Bone marrow (tissue), 2 donors: Measurements from ENCODE around the gene SLC1A6.
"Not testable (repeated sequence)": the region's sequence is repeated elsewhere in the genome, so short reads cannot be mapped to it uniquely, and the experiment has no call there.

Source experiments
- DNase-seq, 2 donors: peaks; one replicate each; lab custom pipeline; 2025; lab: John Stamatoyannopoulos, UW

Gene SLC1A6

DNA sequence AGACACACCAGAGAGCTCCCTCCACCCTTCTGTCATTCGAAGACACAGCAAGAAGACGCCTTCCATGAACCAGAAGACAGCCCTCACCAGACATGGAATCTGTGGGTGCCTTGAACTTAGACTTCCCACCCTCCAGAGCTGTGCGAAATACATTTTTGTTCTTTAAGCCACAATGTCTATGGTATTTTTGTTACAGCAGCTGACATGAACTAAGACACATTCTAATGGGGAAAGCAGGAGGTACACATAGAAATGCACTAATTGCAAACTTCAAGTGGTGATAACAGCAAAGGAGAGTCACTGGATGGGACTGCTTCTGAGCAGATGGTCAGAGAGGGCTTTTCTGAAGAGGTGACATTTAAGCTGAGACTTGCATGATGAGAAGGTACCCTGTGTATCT, 22.2 kb downstream of the SLC1A6 start:
- DNase-seq = no peak

DNA sequence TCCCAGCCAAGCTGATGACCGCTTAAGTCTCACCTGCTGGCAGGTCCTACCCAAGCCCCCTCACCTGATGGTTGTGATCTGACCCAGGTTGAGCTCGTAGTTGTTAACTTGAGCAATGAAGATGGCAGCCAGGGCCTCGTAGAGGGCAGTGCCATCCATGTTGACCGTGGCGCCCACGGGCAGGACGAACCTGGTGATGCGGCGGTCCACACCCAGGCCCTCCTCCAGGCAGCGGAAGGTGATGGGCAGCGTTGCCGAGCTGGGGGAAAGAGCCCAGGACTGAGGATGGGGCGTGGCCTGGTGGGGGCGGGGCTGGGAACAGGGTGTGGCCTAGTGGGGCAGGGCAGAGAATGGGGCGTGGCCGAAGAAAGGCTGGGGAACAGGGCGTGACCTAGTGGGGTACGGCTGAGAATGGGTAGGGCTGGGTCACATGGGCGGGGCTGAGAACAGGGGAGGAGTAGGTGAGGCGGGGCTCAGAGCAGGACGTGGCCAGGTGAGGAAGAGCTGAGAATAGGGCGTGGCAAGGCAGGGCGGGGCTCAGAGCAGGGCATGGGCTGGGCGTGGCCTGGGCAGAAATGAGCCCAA, 25.5 kb downstream of the SLC1A6 start:
- DNase-seq = no peak

DNA sequence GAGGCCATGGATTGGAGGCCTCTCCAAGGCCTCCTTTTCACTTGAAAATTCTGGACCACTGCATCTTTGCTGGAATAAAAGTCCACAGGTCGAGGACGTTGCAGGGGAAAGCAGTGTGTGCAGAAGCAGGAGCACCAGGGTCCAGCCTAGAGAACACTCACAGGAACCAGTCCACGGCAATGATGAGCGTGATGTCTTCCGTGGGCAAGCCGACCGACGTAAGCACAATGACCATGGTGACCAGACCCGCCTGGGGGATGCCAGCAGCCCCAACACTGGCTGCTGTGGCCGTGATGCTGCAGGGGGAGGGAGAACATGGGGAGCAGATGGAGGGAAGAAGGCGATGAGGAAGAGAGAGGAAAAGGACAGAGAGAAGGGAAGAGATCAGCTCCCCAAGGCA, 26.9 kb downstream of the SLC1A6 start:
- DNase-seq = no peak

DNA sequence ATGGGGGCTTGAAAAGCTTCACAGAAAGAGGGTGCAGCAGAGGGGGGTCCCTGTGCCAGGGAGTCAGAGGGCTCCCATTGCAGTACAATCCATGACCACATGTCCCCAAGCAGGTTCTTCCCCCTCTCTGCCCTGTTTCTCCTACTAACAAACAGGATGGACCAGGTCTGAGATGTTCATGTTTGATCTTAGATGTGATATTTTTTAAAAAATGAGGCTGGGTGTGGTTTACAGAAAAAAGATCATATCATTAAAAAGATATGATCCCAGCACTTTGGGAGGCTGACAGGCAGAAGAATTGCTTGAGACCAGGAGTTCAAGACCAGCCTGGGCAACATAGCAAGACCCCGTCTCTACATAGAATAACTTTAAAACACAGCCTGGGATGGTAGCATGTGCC, 29.2 kb downstream of the SLC1A6 start:
- no peak for DNase-seq

DNA sequence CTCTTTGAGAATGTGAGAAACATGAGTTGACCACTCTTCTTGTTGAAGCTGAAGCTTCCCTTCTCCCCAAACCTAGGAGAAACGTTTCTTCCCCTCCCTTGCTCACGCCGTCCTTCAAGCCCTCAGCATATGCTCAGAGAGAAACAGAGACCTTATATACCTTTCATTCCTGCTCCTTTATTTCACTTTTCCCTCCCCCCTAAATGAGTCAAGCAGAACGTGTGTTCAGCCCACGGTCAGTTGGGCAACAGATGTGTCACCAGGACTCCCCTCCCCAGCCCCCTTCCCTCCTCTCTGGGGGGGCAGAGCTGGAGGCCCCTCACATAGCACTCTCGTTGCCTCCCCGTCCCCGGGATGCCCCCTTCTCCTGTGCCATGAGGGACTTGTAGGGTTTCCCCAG, 29.8 kb downstream of the SLC1A6 start:
- DNase-seq = no peak

DNA sequence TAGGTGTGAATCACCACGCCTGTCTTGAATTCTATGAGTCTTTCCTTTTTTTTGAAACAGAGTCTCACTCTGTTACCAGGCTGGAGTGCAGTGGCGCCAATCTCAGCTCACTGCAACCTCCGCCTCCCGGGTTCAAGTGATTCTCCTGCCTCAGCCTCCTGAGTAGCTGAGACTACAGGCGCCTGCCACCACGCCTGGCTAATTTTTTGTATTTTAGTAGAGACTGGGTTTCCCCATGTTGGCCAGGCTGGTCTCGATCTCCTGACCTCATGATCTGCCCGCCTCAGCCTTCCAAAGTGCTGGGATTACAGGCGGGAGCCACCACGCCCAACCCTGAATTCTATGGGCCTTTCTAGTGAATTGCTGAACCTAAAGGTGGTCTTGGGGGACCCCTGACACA, 30.3 kb downstream of the SLC1A6 start:
- DNase-seq = not testable (repeated sequence)

DNA sequence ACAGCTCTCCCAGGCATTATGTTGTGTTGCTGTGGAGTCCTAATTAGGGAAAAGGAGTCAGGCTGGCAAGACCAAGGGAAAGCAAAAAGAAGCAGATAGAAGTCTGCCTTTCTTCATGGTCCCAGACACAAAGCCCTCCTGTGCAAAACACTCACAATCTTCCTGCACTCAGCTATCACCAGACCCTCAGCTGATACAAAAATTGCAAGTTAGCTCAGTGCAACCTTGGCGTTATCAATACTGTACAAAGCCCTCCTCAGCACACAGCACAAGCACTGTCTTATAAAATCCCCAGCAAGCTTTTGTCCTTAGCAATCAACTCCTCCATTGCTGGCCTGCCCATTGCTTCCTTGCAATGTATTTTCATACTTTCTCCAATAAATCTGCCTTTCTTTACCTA, 35.2 kb downstream of the SLC1A6 start:
- no peak for DNase-seq

DNA sequence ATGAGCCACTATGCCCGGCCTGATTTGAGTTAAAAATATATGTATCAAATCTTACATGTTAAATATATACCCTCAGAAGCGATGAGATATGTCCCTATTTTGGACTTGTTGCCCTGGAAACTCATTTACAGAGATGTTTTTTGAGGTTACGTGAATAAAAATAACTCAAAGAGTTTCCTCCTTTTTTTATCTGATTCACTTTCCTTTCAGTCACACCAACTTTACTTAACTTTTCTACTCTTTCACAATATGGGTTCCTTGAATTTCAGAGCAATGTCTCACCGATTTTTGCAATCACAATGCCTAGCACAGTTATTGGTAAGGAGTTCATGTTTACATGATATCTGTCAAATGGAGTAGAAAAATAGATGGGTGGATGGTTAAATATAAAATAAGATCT, 36.1 kb downstream of the SLC1A6 start:
- peak in 1 of 2 donors; percentile 42 for DNase-seq

DNA sequence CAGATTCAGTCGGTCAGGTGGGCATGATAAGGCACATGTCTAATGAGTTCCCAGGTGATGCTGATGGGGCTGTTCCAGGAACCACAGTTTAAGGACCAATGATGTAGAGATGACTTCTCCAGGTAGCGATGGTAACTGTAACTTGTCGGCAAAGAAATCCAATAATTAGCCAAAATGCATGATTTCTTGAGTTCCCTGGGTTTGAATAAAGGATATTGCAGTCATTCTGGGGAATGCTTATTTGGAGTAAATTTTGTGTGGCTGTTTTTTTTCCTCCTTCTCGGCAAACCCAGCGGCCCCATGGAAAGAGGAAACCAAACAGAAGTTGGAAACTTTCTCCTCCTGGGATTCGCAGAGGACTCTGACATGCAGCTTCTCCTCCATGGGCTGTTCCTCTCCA, 38.5 kb downstream of the SLC1A6 start, which contains the start of gene OR7C2:
Gene OR7C2 (plus strand): TSS at position 301 of the 400 bp plus-strand sequence. CDS start 0 bp downstream, at position 301.
- DNase-seq = no peak

DNA sequence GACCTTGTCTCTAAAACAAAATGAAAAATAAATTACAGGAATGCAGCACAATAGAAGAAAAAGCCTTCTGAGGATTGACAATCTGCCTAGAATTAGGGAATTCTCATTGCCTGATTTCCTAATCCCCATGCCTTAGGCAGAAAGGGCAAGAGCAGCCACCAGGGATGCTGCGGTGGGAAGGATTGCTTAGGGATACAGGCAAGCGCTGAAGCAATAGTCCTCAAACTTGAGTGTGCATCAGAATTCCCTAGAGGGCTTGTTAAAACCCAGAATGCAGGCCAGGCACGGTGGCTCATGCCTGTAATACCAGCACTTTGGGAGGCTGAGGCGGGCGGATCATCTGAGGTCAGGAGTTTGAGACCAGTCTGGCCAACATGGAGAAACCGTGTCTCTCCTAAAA, 39.4 kb downstream of the SLC1A6 start:
- no peak for DNase-seq

DNA sequence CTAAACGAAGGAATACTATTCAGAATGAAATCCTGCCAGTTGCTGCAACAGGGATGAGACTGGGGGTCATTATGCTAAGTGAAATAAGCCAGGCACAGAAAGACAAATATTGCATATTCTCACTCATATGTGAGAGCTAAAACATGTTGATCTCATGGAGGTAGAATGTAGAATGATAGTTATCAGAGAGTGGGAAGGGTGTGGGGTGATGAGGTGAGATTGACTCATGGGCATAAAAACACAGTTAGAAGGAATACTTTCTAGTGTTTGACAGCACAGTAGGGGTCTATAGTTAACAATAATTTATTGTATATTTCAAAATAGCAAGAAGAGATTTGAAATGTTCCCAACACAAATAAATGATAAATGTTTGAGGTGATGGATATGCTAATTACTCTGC, 46.2 kb downstream of the SLC1A6 start:
- no peak for DNase-seq

DNA sequence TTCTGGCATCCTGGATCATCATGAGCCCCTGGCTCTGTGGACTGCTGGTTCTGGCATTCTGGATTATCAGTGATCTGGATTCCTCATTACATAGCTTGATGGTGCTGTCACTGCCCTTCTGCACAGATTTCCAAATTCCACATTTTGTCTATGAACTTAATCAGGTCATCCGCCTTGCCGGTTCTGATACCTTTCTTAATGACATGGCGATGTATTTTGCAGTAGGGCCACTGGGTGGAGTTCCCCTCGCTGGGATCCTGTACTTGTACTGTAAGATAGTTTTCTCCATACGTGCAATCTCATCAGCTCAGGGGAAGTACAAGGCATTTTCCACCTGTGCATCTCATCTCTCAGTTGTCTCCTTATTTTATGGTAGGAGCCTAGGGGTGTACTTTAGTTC, 62.8 kb downstream of the SLC1A6 start:
- no peak for DNase-seq

DNA sequence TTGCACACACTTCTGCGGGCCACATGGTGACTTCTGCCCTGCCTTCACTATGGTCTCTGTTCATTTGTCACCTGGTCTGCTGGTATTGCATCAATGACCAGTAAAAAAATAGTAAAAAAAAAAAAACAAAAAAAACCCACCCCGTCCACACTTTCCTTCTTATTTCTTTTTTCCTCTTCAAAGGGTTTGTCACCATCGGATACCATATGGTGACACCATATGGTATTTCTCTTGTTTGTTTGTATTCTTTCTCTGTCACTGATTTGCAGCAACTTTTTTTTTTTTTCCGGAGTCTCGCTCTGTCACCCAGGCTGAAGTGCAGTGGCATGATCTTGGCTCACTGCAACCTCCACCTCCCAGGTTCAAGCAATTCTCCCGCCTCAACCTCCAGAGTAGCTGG, 64.5 kb downstream of the SLC1A6 start:
- DNase-seq = no peak

DNA sequence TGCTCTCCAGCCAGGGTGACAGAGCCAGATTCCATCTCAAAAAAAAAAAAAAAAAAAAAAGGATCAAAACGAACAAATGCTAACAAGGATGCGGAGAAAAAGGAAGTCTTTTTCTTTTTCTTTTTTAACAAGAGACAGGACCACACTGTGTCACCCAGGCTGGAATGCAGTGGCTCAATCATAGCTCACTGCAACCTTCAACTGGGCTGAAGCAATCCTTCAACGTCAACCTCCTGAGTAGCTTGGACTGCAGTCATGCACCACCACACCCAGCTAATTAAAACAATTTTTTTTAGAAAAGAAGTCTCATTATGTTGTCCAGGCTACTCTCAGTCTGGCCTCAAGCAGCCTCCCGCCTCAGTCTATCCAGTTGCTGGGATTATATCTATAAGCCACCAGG, 73.0 kb downstream of the SLC1A6 start:
- no peak for DNase-seq

DNA sequence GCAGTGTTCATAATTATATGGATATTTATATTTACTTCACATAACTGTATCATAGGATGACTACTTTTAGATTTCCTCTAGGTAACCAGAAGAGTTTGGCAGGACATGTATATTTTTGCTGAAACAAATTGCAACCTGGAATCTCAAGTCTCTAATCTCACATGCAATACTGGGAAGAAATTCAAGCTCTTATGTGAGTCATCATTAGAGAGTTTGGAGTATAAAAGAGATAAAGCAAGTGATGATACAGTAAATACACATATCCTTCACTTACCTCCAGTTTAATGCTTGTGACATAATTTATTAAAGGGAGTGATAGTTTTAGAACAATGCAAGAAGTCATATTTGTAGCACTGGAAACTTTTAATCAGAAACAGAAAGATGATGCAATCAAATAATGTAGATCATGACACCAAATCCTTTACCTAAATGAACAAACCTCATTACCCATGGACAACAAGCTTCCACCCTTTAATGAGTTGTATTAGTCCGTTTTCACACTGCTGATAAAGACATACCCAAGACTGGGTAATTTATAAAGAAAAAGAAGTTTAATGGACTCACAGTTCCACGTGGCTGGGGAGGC, 77.9 kb downstream of the SLC1A6 start:
- no peak for DNase-seq
